NCI-H748 (cell line): ENCODE results near the gene ZNF764.

Experiments used
- DNase-seq: peaks from one replicate; lab custom pipeline; 2025; ENCODE audit not compliant: unreplicated experiment; lab: John Stamatoyannopoulos, UW

Gene ZNF764

DNA sequence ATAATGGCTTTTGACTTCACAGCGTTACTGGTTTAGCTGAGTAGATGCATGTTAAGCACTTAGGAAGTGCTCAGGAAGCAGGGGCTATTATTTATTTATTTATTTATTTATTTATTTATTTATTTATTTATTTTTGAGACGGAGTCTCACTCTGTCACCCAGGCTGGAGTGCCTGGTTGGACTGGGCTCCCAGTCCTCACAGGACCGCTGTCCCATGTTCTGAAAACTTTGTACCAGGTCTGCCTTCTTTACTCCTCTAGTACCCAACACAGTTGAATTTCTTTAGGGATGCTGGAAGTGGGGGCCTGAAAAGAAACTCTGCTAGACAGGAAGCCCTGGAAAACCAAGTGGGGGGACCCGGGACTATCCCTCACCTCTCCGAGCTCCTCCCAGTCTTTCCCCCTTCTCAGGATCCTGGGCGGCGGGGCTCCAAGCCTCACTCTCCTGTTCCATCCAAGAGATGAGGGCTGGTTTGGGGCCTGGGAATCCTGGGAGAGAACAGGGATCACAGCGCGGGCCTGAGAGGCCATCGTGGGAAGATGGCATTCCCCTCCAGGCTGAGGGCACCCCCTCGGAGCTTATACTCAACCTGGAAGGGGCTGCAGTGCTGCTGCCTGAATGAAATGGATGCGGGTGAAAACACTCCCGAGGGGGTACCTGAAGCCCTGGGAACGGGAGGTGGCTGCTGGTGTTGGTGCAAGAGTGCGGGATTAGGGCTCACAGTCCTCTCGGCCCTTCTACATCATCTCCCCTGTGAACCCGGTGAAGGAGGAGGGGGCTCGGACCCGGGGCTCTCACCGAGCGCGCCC, 12.7 kb upstream of the ZNF764 start:
- peak; percentile 49 for DNase-seq

DNA sequence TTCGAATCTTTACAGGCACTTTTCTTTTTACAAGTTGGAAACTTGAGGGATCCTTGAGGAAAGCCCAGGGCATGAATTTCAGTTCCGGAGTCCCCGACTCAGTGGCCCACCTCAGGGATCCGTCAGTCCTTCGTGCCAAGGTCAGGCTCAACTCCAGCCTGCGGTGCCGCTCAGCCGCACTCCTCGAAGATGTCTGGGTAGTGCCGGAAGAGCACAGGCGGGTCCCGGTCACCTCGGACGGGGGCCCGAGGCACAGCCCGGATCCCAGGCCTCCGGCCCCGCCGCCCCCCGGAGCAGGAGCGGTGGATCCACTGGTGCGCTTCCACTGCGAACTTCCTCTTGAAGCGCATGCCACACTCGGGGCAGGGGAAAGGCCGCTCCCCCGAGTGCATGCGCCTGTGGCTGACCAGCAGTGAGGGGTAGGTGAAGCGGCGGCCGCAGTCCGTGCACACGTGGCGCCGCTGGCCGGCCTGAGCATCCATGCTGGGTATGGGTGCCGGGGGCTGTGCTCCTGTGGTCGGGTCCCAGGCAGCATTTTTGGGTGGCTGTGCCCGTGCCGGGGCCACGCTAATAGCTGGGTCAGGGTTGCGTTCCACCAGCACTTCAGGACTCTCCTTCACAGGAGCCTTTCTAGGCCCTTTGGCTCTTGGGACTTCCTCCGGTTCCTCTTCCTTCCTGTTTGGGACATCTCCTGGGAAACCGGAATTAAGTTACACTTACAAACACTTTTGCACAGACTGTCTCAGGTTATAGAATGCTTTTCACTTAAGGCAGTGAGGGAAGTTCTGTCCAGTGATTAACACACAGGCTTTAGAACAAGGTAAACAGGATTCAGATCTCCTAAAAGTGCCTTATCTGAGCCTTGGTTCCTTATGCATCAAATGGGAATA, 11.8 kb upstream of the ZNF764 start:
- no peak for DNase-seq

DNA sequence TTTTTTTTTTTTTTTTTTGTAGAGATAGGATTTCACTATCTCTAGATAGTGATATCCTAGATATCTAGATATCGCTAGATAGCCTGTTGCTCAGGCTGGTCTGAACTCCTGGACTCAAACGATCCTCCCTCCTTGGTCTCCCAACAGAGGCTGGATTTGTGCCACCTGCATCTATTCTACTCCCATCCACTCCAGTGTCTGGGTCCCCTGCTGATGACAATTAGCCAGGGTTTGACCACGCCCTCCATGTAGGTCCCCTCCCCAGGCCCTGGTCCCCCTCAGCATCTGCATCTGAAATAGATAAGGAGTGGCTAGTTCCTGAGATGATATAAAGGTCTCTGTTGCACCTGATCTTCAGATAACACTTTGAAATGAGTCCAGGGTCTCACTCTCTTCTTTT, 11.1 kb upstream of the ZNF764 start:
- DNase-seq, result no peak

DNA sequence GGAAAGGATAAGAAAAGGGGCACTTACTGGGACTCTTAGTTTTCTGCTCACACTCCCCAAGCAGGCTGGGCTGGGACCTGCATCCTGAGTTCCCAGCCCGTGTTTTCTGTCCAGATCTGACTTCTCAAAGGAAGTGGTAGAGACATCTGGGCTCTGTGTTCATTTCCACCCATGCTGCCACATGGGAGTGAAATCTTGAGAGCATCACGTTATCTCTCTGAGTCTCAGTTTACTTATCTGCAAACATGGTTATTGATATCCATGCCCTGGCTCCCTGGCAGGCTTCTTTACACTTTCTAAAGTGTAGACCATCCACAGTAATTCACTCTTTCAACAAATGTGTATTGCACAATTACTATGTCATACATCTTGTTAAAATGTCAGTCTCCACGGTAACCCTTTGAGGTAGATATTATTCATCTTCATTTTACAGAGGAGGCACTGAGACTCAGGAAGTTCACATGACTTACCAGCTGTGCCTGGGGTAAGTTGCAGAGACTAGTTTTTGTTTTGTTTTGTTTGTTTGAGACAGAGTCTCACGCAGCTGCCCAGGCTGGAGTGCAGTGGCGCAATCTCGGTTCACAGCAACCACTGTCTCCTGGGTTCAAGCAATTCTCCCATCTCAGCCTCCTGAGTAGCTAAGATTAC, 9.9 kb upstream of the ZNF764 start:
- no peak for DNase-seq

DNA sequence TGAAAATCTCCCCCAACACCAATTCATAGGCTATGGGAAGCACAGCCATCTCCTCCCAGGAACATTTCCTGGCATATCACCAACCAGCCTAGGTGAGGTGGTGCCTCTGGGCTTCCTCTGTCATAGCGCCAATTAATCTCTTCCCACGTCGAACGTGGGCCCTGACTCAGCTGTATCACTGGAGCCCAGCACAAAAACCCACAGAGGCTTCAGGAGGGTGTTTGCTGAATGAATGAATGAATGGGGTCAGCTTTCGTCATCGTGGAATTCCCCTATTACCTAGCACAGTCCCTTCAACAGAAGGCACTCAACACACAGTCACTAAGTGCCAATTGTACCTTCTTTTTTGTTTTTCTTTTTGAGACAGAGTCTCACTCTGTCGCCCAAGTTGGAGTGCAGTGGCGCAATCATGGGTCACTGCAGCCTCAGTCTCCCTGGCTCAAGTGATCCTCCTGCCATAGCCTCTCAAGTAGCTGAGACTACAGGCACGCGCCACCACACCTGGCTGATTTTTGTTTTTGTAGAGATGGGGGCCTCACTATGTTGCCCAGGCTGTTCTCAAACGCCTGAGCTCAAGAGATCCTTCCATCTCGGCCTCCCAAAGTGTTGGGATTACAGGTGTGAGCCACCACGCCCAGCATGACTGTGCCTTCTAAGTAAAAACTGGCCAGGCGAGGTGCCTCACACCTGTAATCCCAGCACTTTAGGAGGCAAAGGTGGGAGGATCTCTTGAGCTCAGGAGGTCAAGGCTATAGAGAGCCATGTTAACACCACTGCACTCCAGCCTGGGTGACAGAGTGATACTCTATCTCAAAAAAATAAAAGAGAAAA, 9.2 kb upstream of the ZNF764 start:
- no peak for DNase-seq

DNA sequence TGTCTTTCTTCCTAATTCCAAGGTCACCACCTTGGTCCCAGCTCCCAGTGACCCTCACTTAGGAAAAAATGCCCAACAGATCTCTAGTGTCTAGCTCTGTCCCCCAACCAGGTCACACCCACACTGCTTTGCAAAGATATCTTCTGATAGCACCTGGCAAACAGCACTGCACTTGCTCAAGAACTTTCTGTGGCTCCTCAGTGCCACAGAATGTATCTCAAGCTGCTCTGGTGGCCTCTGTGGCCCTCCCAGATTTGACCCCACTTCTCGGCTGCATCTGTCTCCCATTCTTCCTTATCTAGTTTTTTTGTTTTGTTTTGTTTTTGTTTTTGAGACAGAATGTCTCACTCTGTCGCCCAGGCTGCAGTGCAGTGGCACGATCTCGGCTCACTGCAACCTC, 8.4 kb upstream of the ZNF764 start:
- DNase-seq, result no peak

DNA sequence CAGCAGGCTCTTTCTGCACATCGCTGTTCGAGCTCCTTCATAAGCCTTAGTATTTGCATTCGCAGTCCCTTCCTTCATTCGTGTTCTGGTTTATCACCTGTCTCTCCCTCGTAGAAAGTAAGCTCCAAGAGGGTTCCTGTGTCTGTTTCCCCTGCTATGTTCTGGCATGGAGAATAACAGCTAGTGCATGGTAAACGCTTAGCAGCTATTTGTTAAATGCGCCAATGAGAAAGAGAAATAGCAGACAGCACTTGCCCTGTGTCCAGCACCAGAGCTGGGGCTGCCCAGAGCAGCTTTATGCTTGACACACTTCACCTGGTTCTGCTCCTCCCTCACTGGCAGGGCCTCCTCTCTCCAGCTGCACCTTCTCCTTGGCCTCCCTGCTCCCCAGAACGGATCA, 7.8 kb upstream of the ZNF764 start:
- no peak for DNase-seq

DNA sequence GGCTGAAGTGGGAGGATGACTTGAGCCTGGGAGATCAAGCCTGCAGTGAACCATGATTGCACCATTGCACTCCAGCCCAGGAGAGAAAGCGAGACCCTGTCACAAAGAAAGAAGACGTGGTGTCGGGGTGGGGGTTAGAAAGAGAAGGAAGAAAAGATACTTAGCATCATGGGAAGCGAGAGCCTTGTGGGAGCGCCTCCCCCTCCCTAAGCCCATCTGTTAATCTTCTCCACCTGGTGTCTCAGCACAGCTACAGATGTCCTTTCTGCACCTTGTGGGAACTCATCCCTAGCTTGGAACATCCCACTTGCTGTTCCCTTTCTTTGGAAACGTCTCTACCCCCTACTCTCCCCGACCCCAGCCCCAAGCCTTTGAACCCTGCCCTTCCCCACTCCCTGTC, 7.4 kb upstream of the ZNF764 start:
- no peak for DNase-seq

DNA sequence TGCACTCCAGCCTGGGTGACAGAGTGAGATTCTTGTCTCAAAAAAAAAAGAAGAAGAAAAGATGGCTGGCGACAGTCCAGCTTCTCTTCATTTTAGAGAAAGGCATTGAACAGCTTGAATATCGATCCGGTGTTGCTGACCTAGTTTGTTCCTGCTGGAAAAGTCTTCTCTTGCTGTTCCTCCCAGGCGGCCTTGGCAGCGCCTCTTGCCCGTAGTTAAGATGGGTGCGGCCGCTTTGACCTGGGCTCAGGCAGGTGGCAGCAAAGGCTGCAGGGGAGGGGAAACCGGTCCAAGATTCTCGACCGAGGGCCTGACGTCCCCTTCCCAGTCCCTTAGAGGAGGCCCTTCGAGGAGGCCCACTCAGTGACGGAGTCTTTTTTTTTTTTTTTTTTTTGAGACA, 3.8 kb upstream of the ZNF764 start:
- DNase-seq, result no peak

DNA sequence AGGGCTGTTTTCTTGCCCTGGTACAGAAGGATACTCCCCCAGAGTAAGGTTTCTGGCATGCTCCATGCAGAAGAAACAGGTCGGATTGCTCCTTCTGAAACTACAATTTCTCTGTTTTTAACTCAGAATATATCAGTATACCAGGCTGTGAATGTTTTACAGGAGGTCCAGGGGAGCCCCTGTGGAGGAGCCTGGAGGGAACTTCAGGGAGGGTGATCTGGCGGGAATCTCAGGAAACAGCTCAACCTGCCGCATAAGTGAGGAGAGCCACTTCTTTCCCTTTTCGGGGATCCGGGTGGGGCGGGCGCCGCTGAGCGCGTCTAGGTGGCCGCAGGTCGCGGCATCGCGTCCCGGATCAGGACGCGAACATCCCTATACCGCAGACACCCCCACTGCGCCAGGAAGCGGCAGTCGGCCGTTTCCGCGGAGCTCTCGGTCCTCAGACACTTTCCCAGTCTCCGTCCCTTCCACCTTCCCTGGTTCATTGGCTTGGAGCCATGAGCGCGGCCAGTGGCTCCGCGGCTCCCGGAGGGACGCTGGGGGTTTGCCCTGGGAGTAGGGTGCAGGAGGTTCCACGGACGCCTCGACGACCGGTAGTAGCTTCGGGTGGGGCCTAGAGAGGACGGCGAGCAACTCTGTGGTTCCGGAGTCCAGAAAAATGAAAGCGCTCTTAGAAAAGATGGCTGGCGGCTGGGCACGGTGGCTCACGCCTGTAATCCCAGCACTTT, 3.1 kb upstream of the ZNF764 start:
- no peak for DNase-seq

DNA sequence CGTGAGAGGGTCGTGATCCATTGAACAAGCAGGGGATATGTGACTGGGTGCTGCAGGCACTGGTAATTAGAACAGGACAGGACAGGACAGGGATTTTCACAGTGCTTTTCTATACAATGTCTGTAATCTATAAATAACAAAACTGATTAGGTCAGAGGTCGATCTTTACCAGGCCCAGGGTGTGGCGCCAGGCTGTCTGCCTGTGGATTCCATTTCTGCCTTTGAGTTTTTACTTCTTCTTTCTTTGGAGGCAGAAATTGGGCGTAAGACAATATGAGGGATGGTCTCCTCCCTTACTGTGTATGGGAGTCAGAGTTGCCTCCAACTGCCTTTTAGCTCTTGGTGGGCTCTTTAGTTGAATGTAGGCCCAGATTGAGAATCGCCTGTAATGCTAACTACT, 1.5 kb upstream of the ZNF764 start:
- no peak for DNase-seq

DNA sequence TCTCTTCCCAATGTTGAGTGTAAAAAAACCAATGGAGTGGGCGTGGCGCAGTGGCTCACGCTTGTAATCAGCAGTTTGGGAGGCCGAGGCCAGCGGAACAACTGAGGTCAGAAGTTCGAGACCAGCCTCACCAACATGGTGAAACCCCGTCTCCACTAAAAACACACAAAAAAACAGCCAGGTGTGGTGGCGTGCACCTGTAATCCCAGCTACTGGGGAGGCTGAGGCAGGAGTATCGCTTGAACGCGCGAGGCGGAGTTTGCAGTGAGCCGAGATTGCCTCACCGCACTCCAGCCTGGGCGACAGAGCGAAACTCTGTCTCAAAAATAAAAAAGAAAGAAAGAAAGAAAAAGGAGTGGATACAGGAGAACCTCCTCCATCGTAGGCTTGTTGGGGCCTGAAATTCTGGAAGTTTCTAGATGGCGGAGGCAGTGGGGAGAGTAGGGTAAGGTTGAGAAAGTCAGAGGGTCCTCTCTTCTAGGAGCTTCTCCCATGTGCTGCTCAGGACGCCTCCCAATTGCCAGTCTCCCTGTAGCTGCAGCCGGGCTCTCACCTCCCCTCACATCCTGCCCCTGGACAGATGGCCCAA, 709 bp upstream of the ZNF764 start:
- DNase-seq, result no peak

DNA sequence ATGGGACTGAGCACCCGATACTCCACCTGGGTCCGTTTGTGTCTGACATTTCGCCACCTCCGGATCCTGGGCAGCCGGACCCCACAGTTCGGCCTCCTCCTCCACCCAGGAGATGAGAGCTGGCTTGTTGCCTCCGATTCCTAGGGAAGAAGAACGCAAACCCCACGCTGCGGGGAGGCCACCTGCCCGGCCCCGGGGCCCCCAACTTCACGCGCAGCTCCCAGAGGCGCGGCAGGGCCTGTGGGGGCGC, 542 bp downstream of the ZNF764 start:
- no peak for DNase-seq

DNA sequence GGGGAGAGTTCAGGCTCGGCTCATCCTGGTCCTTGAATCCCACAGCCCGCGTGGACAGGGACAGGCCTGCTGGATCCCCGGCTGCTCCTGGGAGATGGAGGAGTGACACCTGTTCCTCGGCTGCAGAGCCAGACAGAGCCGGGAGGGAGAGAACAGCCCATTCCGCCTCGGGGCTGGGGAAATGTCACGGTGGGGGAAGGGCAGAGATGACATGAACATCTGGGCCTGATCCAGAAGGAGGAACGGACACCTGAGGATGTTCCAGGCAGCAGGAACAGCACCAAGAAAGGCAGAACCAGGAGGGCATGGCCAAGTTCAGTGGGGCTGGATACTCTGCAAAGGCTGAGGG, 2.1 kb downstream of the ZNF764 start:
- DNase-seq, result no peak

DNA sequence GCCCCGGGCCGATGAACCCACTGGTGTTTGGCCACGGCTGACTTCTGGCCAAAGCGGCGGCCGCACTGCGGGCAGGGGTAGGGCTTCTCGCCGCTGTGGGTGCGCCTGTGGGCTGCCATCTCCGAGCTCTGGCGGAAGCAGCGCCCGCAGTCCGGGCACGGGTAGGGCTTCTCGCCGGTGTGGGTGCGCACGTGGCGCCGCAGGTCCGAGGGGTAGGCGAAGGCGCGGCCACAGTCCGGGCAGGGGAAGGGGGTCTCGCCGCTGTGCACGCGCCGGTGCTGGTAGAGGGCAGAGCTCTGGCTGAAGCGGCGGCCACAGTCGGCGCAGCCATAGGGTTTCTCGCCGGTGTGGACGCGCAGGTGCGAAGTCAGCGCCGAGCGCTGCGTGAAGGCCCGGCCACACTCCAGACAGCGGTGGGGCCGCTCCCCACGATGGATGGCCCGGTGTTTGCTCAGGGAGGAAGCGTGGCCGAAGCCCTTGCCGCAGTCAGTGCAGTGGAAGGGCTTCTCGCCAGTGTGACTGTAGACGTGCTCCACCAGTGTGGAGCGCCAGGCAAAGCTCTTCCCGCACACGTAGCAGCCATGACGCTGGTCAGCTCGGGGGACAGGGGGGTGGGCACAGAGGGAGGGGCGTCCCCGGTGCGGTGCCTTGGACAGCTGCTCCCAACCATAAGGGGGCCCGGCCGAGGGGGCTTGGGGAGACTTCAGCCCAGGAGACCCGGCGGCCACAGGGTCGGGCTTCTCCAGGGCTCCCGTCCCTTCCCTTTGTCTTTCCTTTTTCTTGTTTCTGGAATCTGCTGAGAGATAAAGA, 2.7 kb downstream of the ZNF764 start:
- DNase-seq, result no peak

DNA sequence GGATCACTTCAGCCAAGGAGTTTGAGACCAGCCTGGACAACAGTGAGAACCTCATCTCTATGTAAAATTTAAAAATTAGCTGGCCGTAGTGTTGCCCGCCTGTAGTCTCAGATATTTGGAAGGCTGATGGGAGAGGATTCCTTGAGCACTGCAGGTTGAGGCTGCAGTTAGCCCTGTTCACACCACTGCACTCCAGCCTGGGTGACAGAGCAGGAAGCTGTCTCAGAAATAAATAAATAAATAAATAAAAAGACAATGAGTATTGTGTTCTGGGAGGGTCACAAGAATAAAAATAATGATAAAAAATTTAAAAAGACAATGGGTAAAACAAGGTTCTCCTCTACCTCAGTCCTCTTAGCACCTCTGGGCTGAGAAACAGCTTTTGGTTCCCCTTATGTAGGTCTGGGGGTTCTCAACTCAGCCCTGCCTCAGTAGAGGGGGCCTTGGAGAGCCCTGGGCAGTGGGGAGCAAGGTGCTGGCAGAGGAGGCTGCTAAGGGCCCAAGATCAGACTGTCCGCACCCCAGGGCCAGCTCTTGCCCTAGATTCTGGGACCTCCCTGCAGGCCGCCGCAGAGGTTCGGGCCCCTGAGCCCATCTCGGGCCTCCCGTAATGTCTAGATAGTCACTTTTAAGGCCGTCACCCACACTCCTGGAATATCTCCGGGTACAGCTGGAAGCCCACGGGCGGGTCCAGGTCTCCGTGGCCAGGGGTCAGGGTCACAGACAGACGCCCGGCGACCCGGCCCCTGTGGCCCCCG, 3.4 kb downstream of the ZNF764 start:
- DNase-seq, result no peak

DNA sequence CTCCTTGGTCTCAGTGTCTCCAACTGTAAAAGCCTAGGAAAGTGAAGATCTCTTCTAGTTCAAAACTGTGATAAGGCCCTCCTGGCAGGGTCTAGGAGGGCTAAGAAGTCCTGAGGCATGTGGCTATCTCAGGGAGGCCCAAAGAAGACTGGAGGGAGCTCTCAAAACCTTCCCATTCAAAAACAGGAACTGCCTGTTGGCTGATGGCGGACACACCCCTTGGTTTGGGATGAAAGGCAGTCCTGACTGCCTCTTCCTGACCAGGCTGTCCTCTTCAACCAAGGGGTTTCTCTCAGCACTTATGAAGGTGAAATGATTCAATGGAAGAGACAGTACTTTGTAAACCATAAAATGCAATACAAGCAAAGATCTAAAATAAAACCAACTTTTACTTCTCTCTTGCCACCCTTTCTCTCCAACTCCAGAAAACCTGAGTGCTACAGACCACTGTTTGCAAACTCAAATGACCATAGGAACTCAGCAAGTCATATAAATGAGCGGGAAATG, 4.7 kb downstream of the ZNF764 start:
- no peak for DNase-seq

DNA sequence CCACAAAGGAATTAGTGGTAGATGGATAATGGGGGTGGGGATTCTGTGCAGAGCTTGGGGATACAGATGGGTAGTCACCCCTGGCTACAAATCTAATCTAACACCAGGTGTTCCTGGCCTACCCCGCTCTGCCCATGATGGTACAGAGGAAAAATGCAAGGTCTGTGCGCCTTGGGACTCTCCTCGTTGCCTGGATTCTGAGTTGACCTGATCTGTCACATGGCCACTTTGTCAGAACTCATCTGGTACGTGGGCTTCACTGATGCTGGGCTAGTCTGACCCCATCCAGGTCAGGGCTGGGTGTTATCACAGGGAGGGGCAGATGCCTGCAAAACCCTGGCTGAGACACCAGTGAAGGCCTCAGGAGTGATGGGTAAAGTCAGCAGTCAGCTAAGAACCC, 5.2 kb downstream of the ZNF764 start:
- DNase-seq, result no peak

DNA sequence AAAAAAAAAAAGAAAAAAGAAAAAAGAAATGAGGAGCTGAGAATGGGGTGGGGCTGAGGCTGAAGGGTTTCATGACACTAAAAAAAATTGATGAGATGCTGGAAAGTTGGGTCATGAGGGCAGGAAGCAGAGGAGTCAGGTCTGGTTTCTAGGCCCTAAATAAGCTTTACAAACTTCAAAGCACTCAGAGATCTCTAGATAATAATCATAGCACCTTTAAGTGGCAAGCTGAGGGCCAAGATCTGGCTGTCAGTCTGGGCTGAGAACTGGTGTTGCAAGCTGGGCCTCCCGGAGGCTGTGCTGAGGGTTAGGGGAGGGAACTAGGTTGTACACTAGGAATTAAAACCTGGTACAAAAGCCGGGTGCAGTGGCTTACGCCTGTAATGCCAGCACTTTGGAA, 6.4 kb downstream of the ZNF764 start:
- DNase-seq, result no peak
